Neuron (in vitro differentiated cells): Measurements from ENCODE around the gene SRP72.

Experiments
- H2AFZ ChIP-seq: one replicate; pipeline ENCODE4 v1.6.1; 2013; ENCODE audit warnings: low read depth, mild to moderate bottlenecking, inconsistent platforms, low read length, moderate library complexity
- H3K27me3 ChIP-seq: one replicate; pipeline ENCODE4 v1.6.1; 2013; ENCODE audit warnings: low read length; ENCODE audit not compliant: insufficient read depth
- H3K36me3 ChIP-seq: one replicate; pipeline ENCODE4 v1.6.1; 2013; ENCODE audit warnings: low read length; ENCODE audit not compliant: insufficient read depth
- H3K4me1 ChIP-seq: one replicate; pipeline ENCODE4 v1.6.1; 2013; ENCODE audit warnings: low read length; ENCODE audit not compliant: insufficient read depth
- H3K4me3 ChIP-seq: 2 replicates; pipeline ENCODE4 v1.5.1; 2013; ENCODE audit warnings: mild to moderate bottlenecking, low read length, moderate library complexity
- H3K9me3 ChIP-seq: one replicate; pipeline ENCODE4 v1.6.1; 2013; ENCODE audit warnings: low read length

Gene SRP72, protein sequence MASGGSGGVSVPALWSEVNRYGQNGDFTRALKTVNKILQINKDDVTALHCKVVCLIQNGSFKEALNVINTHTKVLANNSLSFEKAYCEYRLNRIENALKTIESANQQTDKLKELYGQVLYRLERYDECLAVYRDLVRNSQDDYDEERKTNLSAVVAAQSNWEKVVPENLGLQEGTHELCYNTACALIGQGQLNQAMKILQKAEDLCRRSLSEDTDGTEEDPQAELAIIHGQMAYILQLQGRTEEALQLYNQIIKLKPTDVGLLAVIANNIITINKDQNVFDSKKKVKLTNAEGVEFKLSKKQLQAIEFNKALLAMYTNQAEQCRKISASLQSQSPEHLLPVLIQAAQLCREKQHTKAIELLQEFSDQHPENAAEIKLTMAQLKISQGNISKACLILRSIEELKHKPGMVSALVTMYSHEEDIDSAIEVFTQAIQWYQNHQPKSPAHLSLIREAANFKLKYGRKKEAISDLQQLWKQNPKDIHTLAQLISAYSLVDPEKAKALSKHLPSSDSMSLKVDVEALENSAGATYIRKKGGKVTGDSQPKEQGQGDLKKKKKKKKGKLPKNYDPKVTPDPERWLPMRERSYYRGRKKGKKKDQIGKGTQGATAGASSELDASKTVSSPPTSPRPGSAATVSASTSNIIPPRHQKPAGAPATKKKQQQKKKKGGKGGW

DNA sequence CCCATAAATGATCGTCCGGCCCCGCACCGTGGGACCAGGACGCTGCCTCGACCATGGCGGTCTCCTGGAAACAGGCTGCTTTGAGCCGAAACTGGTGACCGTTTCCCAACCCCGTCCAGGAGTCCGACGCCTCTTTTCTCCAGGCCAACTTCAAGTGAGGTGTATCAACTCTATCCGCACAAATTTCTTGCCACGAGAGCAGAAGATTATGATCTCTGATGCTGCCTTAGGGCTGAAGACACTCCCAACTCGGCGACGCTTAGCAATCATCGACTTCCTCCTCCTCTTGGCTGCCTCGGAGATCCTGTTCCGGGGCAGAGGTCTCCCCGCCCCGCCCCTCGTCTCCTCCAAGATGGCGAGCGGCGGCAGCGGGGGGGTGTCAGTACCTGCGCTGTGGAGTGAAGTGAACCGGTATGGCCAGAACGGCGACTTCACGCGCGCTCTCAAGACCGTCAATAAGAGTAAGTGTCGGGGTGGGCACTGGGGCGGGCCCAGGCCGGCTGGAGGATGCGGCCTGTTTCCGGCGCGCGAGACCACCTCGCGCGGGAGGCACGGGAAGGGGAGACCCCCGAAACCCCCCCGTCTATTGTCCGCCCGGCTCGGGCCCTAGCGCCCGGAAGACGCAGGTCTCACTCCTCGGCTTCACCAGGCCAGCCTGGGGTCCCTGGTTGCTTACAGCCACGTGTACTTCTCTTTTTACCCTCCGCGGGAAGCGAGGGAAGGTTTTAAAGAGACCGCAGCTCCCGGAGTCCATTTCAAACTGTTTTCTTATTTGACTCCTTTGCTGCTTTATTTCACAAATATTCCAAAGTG is at the start of gene SRP72:
Gene SRP72, plus strand, starts transcription at position 334 of the 813 bp plus-strand sequence. Its CDS starts 19 bp downstream, at position 353.
- Histone ChIP-seq H2AFZ (peak within 1 kb of the TSS; percentile 13), H3K36me3 (peaks cover 39% of the 10 kb centered on the region), H3K9me3 (no peaks in the 10 kb centered on the region), H3K4me3 (peak within 1 kb of the TSS; percentile 66), H3K27me3 (no peaks in the 10 kb centered on the region), H3K4me1 (peaks cover 35% of the 10 kb centered on the region)

DNA sequence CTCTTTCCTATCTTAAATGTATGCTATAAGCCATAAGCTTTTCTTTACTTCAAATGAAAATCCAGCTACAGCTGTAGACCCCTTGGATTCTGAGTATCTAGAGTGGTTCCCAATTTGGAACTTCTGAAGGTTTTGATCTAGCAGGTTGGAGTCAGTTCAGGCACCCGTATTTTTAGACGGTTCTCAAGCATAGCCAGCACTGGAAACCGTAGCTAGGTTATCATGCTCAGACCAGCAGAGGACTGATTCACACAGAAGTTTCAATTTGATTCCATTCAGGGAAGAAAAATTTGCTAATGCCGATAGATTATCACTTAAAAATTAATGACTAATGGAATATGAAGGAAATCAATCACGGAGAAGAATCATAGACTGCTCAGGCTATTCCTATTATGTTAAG is 43.2 kb upstream of the SRP72 start:
- H3K27me3 ChIP-seq = no peaks in the 10 kb centered on the region
- no peaks in the 10 kb centered on the region for H3K9me3 ChIP-seq
- no peaks in the 10 kb centered on the region for H3K4me1 ChIP-seq
- H2AFZ ChIP-seq = no peak overlapping the region
- no peak overlapping the region for H3K4me3 ChIP-seq
- no peaks in the 10 kb centered on the region for H3K36me3 ChIP-seq

DNA sequence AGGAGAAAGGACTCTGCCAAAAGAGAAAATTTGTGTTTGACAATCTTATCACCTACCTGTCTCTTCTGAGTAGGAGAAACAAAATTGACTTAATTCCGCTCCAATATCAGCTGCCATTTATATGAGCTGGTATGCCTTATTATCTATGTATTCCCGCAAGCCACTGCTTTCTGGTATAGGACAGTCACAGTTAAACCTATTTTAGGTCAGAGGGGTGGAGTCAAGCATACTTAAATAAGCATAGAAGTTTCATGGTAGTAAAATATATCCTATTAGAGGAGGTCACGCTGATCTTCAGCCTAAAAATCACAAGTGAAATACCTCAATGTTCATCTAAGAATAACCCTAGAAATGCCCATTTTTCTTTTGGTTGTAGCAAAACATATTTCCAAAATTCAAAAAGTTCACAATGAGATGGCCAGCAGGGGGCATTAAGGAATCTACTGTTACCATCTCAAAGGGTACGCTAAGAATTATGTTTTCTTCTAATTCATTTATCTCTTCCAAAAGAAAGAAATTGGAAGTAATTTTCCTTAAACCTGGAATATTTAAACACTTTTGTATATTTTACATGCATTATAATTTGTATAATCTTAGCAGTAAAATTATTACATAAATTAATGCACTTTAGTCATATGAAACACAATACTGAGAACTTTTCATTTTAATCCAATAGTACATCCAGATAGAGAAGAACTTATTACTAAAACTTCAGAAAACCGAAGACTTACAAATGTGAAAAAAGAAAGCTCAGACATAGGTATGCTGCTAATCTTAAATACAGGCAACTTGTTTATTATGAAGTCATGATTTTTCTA is 42.5 kb upstream of the SRP72 start:
- Histone ChIP-seq H2AFZ (no peak overlapping the region), H3K4me1 (no peaks in the 10 kb centered on the region), H3K36me3 (no peaks in the 10 kb centered on the region), H3K9me3 (no peaks in the 10 kb centered on the region), H3K27me3 (no peaks in the 10 kb centered on the region), H3K4me3 (no peak overlapping the region)

DNA sequence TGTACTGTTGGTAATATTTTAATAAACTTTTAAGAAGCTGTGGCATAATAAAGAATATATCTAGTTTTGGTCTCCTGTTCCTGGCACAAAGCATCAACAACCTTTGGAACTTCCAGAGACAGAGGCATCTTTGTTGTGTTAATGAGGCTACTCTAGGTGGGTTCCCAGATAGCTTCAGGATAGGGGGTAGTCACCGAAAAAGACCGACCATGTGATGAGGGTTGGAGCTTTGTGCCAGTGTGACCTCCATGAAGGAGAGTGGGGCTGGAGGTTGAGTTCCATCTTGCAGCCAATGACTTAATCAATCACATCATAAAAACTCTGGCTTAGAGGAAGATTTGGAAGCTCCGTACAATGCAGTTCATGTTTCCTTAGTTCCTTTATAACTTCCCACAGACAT is 41.9 kb upstream of the SRP72 start:
- H3K9me3 ChIP-seq = no peaks in the 10 kb centered on the region

DNA sequence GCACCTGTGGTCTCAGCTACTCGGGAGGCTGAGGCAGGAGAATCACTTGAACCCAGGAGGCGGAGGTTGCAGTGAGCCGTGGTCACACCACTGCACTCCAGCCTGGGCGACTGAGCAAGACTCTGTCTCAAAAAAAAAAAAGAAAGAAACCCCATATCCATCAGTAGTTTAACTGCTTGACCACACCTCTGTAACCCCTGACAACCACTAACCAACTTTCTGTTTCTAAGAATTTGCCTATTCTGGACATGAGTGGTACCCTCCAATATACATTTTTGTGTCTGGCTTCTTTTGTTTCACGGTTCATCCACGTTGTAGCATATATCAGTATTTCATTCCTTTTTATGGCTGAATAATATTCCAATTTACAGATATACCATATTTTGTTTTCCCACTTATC is 41.1 kb upstream of the SRP72 start:
- Histone ChIP-seq H3K36me3 (no peaks in the 10 kb centered on the region), H3K4me1 (no peaks in the 10 kb centered on the region), H3K4me3 (no peak overlapping the region), H3K9me3 (no peaks in the 10 kb centered on the region), H2AFZ (no peak overlapping the region), H3K27me3 (no peaks in the 10 kb centered on the region)

More for the DNA sequence above, 41.9 kb upstream of the SRP72 start:
- no peak overlapping the region for H2AFZ ChIP-seq
- no peaks in the 10 kb centered on the region for H3K4me1 ChIP-seq
- no peaks in the 10 kb centered on the region for H3K36me3 ChIP-seq
- H3K27me3 ChIP-seq = no peaks in the 10 kb centered on the region
- no peak overlapping the region for H3K4me3 ChIP-seq

DNA sequence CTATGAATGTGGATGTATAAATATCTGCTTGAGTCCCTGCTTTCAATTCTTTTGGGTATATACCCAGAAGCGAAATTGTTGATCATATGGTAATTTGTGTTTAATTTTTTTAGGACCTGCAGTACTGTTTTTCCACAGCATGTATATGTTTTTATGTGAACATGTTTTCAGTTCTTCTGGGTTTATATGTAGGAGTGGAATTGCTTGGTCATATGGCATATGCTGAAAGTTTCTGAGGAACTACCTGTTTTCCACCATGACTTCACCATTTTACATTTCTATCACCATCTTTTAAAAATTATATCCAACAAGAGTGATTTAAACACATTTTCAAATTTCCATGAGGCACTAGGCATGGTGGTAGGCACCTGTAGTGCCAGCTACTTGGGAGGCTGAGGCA is 40.2 kb upstream of the SRP72 start:
- Histone ChIP-seq H2AFZ (no peak overlapping the region), H3K27me3 (no peaks in the 10 kb centered on the region), H3K4me1 (no peaks in the 10 kb centered on the region), H3K9me3 (no peaks in the 10 kb centered on the region), H3K36me3 (no peaks in the 10 kb centered on the region), H3K4me3 (no peak overlapping the region)

DNA sequence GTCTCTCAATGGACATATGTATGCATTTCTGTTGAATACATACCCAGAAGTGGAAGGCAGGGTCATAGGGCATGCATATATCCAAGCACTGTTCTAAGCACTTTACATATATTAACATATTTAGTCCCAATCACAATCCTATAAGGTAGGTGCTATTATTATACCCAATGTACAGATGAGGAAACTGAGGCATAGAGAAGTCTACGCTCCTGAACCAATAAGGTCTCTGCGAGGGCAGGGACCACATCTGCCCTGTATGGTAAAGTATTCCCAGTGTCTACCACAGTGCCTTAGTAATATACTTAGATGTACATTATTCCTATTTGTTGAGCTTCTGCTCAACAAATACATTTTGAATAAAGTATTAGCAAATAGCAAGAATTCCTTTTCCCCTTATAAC is 37.2 kb upstream of the SRP72 start:
- H3K9me3 ChIP-seq = no peaks in the 10 kb centered on the region
- H3K4me1 ChIP-seq = peaks cover 6% of the 10 kb centered on the region

DNA sequence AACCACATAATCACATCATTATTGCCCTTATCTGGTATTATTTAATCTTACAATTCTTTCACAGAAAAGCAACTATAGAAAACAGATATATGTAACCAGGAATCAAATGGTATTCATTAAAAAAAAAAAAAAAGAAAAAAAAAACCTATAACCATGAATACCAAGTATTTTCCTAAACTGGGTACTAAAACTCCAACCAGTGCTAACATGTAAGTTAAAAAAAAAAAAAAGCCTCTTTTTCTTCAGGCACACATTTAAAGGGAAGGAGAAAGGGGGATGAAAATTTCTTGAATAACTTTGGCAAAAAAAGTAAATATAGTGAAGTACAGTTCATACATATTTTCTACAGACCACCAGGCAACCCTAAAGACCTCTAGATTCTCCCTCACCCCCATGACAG is 34.1 kb upstream of the SRP72 start:
- no peaks in the 10 kb centered on the region for H3K36me3 ChIP-seq
- peaks cover 10% of the 10 kb centered on the region for H3K4me1 ChIP-seq
- no peak overlapping the region for H2AFZ ChIP-seq
- no peaks in the 10 kb centered on the region for H3K27me3 ChIP-seq
- no peaks in the 10 kb centered on the region for H3K9me3 ChIP-seq
- H3K4me3 ChIP-seq = peak overlapping the region; percentile 87

More for the DNA sequence above, 37.2 kb upstream of the SRP72 start:
- H3K4me3 ChIP-seq = no peak overlapping the region
- H3K27me3 ChIP-seq = no peaks in the 10 kb centered on the region
- no peaks in the 10 kb centered on the region for H3K36me3 ChIP-seq
- no peak overlapping the region for H2AFZ ChIP-seq

DNA sequence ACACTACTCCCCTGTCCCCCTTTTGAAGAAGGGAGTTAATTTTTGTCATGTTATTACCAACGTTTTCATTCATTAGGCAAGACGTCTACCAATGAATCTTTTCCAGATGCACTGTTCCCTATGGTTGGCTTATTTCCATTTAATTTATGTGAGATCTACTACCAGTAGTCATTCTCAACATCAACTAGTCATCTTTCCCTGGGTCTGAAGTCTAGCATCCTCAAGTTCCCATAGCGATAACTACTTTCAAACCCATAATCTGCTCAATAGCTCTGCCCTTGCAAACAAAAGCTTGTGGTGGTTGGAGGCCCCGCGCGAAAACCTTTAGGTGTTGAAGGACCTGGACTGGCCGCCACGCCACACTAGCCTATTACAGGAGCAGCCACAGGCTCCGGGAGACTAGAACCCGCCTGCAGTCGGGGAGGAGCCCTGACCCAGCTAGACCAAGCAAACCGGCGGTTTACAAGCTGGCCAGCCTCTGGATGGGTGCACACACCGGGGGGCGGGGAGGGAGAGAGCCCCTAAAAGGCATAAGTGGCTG is 32.7 kb upstream of the SRP72 start:
- Histone ChIP-seq H3K27me3 (no peaks in the 10 kb centered on the region), H2AFZ (peak overlapping the region; percentile 41), H3K4me1 (peaks cover 14% of the 10 kb centered on the region), H3K9me3 (no peaks in the 10 kb centered on the region), H3K36me3 (no peaks in the 10 kb centered on the region), H3K4me3 (peak overlapping the region; percentile 87)

DNA sequence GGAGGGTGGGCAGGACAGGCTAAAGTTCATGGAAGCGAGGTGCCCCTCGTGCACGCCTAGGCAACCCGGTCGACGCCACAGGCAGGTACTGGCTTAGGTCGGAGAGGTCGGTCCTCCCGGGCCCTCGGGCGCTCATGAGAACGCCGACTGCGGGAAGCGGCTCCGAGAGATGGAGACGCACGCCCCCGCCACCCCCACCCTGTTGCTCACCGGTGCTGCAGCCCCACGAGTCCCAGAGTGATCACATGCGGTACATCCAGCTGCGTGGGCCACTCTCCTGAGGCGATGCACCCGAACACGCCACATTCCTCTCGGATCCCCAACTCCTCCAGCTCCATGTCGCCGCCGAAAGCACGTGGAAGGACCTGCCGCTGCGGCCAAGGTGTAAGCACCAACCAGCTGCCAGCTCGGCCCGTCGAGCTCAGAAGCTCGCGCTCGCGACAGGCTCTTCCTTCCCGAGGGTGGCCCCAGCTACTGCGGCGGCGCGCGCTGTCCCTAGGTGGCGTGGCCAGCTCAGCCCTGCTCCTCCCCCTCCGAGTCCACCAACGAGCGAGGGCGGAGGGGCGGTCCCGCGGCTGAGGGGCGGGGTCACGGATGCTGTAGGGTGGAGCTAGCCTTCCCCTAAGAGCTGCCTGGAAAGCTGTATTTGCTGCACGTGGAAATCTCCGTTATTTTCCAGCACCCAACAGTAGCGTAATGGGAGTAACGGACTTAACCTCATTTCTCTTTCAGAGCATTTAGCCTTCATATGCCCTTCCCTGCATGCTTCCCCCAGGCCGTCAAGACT is 32.1 kb upstream of the SRP72 start, which contains the start of gene PPAT:
Gene PPAT, minus strand, starts transcription at position 476 of the 787 bp plus-strand sequence. Its CDS starts 138 bp downstream, at position 338.
- no peaks in the 10 kb centered on the region for H3K9me3 ChIP-seq
- H2AFZ ChIP-seq = peak within 1 kb of the TSS; percentile 41
- H3K4me3 ChIP-seq = peak within 1 kb of the TSS; percentile 87
- H3K27me3 ChIP-seq = no peaks in the 10 kb centered on the region
- peaks cover 20% of the 10 kb centered on the region for H3K4me1 ChIP-seq
- no peaks in the 10 kb centered on the region for H3K36me3 ChIP-seq

DNA sequence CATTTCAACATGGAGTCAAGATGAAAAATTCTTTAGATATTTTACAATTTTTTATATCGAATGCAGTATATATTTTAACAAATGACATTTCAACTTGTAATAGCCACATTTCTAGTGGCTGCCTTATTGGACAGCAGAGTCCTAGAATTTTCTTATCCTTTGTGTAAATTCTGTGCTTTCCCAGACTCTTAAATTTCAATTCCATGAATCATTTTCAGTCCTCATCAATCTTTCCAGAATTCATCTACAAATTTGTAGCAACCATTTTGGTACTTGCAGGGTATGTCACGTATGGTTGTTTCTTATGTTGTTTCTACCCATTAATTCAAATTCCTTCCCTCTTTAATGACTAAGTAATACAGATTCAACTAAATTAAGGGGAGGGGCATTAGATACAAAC is 28.7 kb upstream of the SRP72 start:
- Histone ChIP-seq H2AFZ (no peak overlapping the region), H3K36me3 (peaks cover 25% of the 10 kb centered on the region), H3K4me1 (peaks cover 30% of the 10 kb centered on the region), H3K9me3 (no peaks in the 10 kb centered on the region), H3K27me3 (no peaks in the 10 kb centered on the region), H3K4me3 (no peak overlapping the region)
